CD4-positive, alpha-beta T cell treated with Interleukin-6 at 100 ng/mL for 8 hours (primary cell): ENCODE results near the gene WDR6.

Source experiments
- DNase-seq: peaks from one replicate; pipeline ENCODE4 v3.0.0-alpha.2; 2020; ENCODE audit warnings: mixed read lengths, low spot score

The WDR6 gene

DNA sequence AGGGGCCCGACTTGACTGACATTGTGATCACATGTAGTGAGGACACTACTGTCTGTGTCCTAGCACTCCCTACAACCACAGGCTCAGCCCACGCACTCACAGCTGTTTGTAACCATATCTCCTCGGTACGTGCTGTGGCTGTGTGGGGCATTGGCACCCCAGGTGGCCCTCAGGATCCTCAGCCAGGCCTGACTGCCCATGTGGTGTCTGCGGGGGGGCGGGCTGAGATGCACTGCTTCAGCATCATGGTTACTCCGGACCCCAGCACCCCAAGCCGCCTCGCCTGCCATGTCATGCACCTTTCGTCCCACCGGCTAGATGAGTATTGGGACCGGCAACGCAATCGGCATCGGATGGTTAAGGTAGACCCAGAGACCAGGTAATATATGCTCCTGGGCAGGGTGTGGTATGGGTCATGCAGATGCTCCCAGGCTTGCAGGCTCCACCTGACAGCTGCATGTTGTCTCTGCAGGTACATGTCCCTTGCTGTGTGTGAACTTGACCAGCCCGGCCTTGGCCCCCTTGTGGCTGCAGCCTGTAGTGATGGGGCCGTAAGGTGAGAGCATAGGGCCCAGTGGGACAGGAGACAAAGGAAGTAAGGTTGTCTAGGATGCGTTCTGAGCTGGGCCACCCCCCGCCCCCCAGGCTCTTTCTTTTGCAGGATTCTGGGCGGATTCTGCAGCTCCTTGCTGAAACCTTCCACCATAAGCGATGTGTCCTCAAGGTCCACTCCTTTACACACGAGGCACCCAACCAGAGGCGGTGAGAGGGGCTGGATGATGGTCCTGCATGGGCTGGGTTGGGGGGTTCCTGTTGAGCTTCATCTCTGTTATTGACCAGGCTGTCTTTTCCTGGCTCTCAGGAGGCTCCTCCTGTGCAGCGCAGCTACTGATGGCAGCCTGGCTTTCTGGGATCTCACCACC, 6.8 kb downstream of the WDR6 start:
- DNase-seq, result peak; percentile 36

GRCh38 chr3:49015072-49015471, 7.9 kb downstream of the WDR6 start:
- DNase-seq, result no peak

- DNase-seq, result no peak
Observed at GRCh38 chr3:49015765-49016164, 8.6 kb downstream of the WDR6 start.

GRCh38 chr3:49016414-49017228, 9.4 kb downstream of the WDR6 start:
- no peak for DNase-seq

DNA sequence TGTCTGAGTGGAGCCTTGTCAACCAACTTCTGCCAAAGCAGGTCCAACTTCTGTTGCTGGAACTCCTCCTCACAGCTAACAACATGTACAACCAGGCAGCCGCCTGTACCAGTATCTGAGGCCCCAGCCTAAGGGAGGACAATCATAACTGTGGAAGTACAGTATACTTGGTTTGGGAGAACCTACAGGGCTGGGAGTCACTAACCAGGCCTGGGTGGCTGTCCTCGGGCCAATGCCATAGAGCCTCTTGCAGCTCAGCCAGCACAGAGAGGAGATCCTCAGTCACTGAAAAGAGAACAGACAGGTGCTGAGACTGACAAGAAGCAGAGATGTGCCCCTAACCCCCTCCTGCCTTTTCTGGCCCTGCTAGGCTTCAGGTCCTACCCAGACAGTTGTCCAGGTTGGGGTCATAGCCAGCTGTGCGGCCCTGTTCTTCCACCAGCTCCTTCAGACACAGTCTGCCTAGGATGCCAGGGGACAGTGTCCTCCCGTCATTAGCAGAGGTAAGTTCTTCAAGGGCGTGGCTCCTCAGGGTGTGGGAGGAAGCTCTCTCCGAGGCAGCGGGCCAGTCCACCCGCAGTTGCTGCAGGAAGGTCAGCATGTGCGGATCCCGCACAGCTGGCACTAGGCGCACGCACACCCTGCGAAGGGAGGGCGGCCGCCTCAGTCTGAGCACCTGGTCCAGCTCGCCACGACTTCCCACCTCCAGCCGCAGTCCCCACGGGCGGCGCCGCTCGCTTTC, 10.2 kb downstream of the WDR6 start:
- DNase-seq, result no peak

DNA sequence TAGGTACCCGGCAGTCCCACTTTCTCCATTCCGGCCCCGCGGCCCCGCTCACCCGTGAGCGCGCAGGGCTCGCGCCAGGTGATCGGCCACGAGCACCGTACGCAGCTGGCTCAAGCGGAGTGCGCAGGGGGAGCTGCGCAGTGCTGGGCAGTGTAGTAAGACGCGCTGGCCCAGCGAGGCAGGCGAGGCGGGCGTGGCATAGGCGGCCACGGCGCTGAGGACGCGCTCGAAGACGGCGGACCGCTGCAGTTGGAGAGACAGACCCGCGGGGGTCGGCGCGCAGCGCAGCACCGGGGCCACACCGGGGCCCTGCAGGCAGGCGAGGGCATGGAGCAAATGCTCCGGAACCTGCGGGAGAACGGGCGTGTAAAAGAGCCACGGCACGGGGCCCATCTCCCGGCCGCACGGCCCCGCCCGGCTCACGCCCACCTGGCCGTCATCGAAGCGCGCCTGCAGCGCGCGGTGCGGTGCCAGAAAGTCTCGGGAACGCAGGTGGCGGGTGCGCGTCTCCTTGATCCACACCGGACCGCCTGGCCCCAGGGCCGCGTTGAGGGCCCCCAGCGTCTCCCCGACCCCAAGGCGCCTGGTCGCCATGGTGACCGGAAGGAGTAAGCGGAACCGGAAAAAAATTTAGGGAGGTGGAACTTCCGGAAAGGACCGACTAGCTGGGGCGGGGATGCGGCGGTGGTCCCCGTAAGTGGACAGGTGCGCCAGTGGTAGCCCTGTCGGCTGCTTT, 10.9 kb downstream of the WDR6 start, which contains the start of gene DALRD3:
DALRD3 (minus strand) TSS at position 610 of the 736 bp plus-strand sequence; CDS start at position 594, 16 bp downstream.
- peak; percentile 53 for DNase-seq

- DNase-seq, result no peak
Observed at GRCh38 chr3:49018707-49019006, 11.5 kb downstream of the WDR6 start.

DNA sequence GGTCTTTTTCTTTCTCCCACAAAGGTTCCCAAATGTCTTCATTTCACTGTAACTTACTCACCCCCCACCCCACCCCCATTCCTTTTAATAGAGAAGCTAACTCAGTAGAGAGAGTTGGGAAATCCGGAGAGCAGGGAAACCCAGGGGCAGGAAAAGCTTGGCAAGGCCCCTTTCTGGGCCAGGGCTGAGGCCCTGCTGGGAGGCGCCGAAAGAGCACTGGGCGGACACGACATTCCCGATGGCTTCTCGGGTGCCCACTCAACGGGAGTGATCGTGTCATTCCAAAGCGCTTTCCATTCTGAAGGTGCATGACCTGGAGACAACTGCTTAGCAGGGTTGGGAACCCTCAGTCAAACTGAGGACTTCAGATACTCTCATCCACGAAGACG, 12.7 kb downstream of the WDR6 start:
- no peak for DNase-seq

GRCh38 chr3:49020330-49021212, 13.4 kb downstream of the WDR6 start:
- DNase-seq, result no peak

DNA sequence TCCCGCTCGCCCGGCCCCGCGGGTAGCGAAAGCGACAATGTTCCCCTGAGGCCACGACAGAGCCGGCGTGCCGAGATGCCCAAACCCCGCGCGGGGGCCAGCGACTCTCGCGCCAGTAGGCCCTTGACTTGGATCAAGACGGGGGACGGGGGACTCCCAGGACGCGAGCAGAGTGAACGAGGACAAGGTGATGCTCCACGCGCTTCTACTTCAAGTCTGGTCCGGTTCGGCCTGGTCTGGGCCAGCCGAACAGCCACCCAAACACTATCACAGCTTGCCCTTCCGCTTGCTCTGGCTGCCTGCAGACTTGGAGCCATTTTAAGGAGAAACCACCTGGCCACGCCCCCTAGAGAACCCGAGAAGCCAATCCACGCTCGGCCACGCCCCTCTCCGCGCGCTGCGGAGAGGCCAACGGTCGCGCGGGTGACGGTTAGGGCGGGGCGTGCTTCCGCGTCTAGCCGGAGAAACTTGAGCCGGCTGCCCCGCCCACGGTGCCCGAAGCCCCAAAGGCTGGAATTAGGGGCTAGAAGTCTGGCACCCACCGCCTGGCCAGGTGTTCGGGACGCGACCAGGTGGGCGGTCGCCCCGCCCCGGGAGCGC, 14.1 kb downstream of the WDR6 start:
- DNase-seq, result peak; percentile 98

DNA sequence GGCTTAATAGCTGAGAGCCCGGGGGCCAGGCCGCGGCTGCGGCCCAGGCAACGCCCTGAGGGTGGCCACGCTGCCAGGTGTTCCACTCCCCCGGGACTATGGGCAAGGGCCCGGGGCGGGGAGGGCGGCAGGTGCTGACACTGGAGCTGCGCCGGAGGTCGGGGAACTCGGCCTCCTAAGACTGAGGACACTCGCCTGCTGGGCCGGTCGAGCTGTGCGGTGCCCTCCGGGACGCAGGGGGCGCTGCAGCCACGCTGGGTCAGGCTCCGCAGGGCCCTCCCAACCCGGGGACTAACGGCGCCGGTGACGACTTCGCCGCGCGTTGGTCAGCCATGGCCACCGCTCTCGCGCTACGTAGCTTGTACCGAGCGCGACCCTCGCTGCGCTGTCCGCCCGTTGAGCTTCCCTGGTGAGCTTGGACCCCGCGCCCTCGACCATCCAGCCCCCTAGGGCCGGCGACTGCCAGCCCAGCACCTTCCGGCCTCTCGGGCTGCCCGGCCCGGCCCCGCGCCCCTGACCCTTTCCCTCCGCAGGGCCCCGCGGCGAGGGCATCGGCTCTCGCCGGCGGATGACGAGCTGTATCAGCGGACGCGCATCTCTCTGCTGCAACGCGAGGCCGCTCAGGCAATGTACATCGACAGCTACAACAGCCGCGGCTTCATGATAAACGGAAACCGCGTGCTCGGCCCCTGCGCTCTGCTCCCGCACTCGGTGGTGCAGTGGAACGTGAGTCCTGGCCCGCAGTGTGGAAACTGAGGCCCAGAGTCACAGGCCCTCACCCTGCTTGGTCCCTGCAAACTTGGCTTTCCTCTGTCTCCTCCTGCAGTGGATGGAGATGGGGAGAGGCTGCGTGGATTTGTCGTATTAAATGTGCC, 14.9 kb downstream of the WDR6 start, which contains the start of gene NDUFAF3:
NDUFAF3 (plus strand) TSS at position 309 of the 875 bp plus-strand sequence; CDS start at position 333, 24 bp downstream.
- peak; percentile 89 for DNase-seq

DNA sequence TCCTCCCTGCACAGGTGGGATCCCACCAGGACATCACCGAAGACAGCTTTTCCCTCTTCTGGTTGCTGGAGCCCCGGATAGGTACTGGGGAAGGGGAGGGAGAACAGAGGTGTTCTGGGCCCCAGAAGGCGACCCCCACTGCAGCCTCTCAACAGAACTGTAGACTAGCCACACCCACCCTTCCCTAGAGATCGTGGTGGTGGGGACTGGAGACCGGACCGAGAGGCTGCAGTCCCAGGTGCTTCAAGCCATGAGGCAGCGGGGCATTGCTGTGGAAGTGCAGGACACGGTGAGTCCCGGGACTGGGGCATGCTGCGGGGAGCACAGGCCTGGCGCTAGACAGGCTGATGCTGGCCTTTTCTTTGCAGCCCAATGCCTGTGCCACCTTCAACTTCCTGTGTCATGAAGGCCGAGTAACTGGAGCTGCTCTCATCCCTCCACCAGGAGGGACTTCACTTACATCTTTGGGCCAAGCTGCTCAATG, 15.5 kb downstream of the WDR6 start:
- DNase-seq, result no peak

GRCh38 chr3:49023775-49024174, 16.6 kb downstream of the WDR6 start:
- no peak for DNase-seq

GRCh38 chr3:49024449-49024848, 17.3 kb downstream of the WDR6 start:
- DNase-seq, result no peak

- DNase-seq, result no peak
Observed at GRCh38 chr3:49025005-49025792, 18.0 kb downstream of the WDR6 start.

DNA sequence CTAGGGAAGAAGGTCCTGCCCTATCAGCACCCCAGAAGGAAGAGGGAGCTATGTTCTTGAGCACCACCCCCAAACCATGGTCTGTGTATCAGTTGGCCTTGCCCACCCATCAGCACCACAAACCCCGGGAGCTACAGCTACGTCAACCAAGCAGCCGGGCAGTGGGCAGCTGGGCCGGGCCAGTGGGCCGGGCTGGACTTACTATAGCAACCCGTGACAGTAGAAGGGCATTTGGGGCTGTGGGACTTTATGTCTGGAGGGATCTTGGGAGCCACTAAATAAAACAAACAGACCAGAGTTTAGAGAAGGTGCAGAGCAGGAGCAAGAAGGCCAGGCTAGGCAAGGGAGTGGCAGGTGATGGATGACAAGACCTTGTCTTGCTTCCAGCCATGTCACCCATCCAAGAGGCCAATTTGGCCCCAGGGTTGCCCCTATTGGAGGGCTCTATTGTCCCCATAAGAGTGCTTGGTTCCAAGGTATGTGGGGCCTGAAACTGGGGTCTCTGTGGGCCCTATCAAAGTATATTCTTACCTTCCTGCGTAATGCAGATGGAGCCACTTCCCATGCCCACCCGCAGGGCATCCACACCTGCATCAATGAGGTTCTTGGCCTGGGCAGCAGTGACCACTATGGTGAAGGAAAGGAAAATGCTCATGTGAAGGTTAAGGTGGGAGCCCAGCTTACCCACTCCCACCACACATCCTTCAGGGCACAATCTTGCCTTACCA, 18.8 kb downstream of the WDR6 start:
- DNase-seq, result no peak

- DNase-seq, result no peak
Observed at GRCh38 chr3:49026536-49026935, 19.3 kb downstream of the WDR6 start.
